K562 (cell line): ENCODE results near the gene HACE1. TPM values are rescaled to one million over a fixed set of nuclear protein-coding genes. Genes with fewer than 3 reads are reported as not detected.

Source experiments
- ATAC-seq: fragments of 200-7000 bp; cut with Tn5 transposase; 3 replicates; pipeline ENCODE4 v1.9.1; 2020; ENCODE audit warnings: moderate library complexity
- BruUV-seq: library from RNA; stranded (reverse); fragments of 400-500 nt; replicated peaks from 2 replicates; lab custom pipeline; 2021; lab: Mats Ljungman, UMichigan
- CTCF ChIA-PET: fragments of 300-600 bp; formaldehyde crosslinking; extraction: SDS; loops from one replicate; lab custom pipeline; 2021; ENCODE audit warnings: low intra/inter-chr PET ratio; lab: Yijun Ruan, JAX
- POLR2A ChIA-PET: fragments of 300-600, 350-650 bp; sonication (Branson Sonifier 250); formaldehyde crosslinking; extraction: SDS; loops from one replicate; lab custom pipeline; 2021; ENCODE audit warnings: antibody characterized with exemption, inconsistent platforms; lab: Yijun Ruan, JAX
- DNase-seq, 4 experiments: peaks; one replicate each; pipeline versions ENCODE4 v3.0.0 to v3.0.0-alpha.2; 2011 to 2018; ENCODE audit warnings: low spot score in 3 of 4, mixed read lengths in 3 of 4; ENCODE audit errors: extremely low read depth in 1 of 4
- FAIRE-seq: peaks from 2 replicates; lab custom pipeline; 2011; peaks lifted over from hg19 to GRCh38; lab: Jason Lieb, UNC
- H2AFZ ChIP-seq: 2 replicates; pipeline ENCODE4 v1.6.0; 2011; ENCODE audit warnings: low read depth, low read length, control low read depth, inconsistent platforms
- H3K27ac ChIP-seq: fragments of 200-600 bp; 3 replicates; pipeline ENCODE4 v1.8.0; 2011; ENCODE audit warnings: low read depth, mild to moderate bottlenecking, control low read depth, inconsistent platforms, low read length, moderate library complexity, mixed read lengths; ENCODE audit errors: extremely low read depth
- H3K27me3 ChIP-seq, 2 experiments: fragments of 300-600 bp in 1 of 2; 2 replicates in 1 of 2; 3 replicates in 1 of 2; pipeline versions ENCODE4 v1.6.0 to v1.8.0; 2011; ENCODE audit warnings: inconsistent platforms in 2 of 2, low read length in 2 of 2, mild to moderate bottlenecking in 1 of 2, mixed read lengths in 1 of 2, moderate library complexity in 1 of 2; ENCODE audit not compliant: control insufficient read depth in 2 of 2, insufficient read depth in 2 of 2
- H3K36me3 ChIP-seq: fragments of 300-600 bp; 3 replicates; pipeline ENCODE4 v1.8.0; 2011; ENCODE audit warnings: mild to moderate bottlenecking, low read length, inconsistent platforms; ENCODE audit not compliant: control insufficient read depth, insufficient read depth
- H3K4me1 ChIP-seq, 2 experiments: fragments of 200-600 bp in 1 of 2; replicated peaks in 1 of 2; 2 replicates in 1 of 2; 3 replicates in 1 of 2; pipeline versions ENCODE4 v1.5.1 to v1.8.0; 2011; ENCODE audit warnings: inconsistent platforms in 2 of 2, low read length in 2 of 2, mild to moderate bottlenecking in 1 of 2, mixed read lengths in 1 of 2, moderate library complexity in 1 of 2; ENCODE audit not compliant: control insufficient read depth in 2 of 2, insufficient read depth in 2 of 2
- H3K4me2 ChIP-seq: 2 replicates; pipeline ENCODE4 v1.6.1; 2011; ENCODE audit warnings: low read length, control low read depth, inconsistent platforms, mixed read lengths; ENCODE audit not compliant: insufficient read depth
- H3K4me3 ChIP-seq: fragments of 200-600 bp; sonication (generic), shearing (Covaris generic); 2 replicates; pipeline ENCODE4 v1.5.1; 2016; ENCODE audit warnings: control low read depth, inconsistent platforms
- H3K79me2 ChIP-seq: fragments of 200-600 bp; 3 replicates; pipeline ENCODE4 v1.8.0; 2011; ENCODE audit warnings: low read length, inconsistent platforms; ENCODE audit not compliant: control insufficient read depth, insufficient read depth
- H3K9ac ChIP-seq, 2 experiments: 2 replicates each; pipeline versions ENCODE4 v1.6.0 to v1.6.1; 2011; ENCODE audit warnings: low read depth in 2 of 2, low read length in 2 of 2, control low read depth in 1 of 2, inconsistent platforms in 1 of 2, mild to moderate bottlenecking in 1 of 2, mixed read lengths in 1 of 2; ENCODE audit not compliant: insufficient read depth in 1 of 2
- H3K9me1 ChIP-seq: one replicate; pipeline ENCODE4 v1.6.0; 2011; ENCODE audit warnings: inconsistent platforms, mild to moderate bottlenecking, low read length, moderate library complexity; ENCODE audit not compliant: control insufficient read depth, insufficient read depth
- H3K9me3 ChIP-seq: replicated peaks from 2 replicates; pipeline ENCODE4 v1.5.1; 2011; ENCODE audit warnings: low read depth, low read length, inconsistent platforms; ENCODE audit not compliant: control insufficient read depth, insufficient read depth
- H4K20me1 ChIP-seq: replicated peaks from 2 replicates; pipeline ENCODE4 v1.6.1; 2011; ENCODE audit warnings: low read length, inconsistent platforms, mixed read lengths; ENCODE audit not compliant: control insufficient read depth, insufficient read depth
- EGR1 ChIP-seq: fragments of 450-650 bp; conservative IDR thresholded peaks from 2 replicates; pipeline ENCODE4 v1.6.1; 2017; ENCODE audit warnings: mild to moderate bottlenecking
- ETS2 ChIP-seq: IDR thresholded peaks from 2 replicates; pipeline ENCODE4 v1.6.1; 2016; ENCODE audit warnings: borderline replicate concordance, missing genetic modification characterization, mild to moderate bottlenecking, moderate library complexity, missing compliant biosample characterization; ENCODE audit not compliant: poor library complexity, severe bottlenecking
- GATAD2A ChIP-seq: fragments of 450-650 bp; IDR thresholded peaks from 2 replicates; pipeline ENCODE4 v1.6.1; 2017
- HOXB6 ChIP-seq: fragments of 250-450 bp; sonication (Bioruptor Pico); IDR thresholded peaks from 2 replicates; pipeline ENCODE4 v1.5.1; 2022; ENCODE audit warnings: mild to moderate bottlenecking, borderline replicate concordance
- JUN ChIP-seq, 2 experiments: sonication (generic) in 1 of 2; formaldehyde crosslinking in 1 of 2; IDR thresholded peaks; 2 replicates each; pipeline versions ENCODE4 v1.6.1 to v1.8.0; 2012 to 2022; ENCODE audit warnings: borderline replicate concordance in 2 of 2, mild to moderate bottlenecking in 2 of 2, improper control_type of control experiment in 1 of 2, low read depth in 1 of 2, low read length in 1 of 2, missing genetic modification reagents in 1 of 2
- MTA3 ChIP-seq: fragments of 450-650 bp; formaldehyde crosslinking; IDR thresholded peaks from 2 replicates; pipeline ENCODE4 v1.6.1; 2017; ENCODE audit warnings: mild to moderate bottlenecking, borderline replicate concordance
- NFATC3 ChIP-seq: fragments of 450-650 bp; IDR thresholded peaks from 2 replicates; pipeline ENCODE4 v1.6.1; 2017; ENCODE audit warnings: mild to moderate bottlenecking
- NR1H2 ChIP-seq: sonication (generic); formaldehyde crosslinking; IDR thresholded peaks from 2 replicates; pipeline ENCODE4 v1.4.0; 2020; ENCODE audit warnings: mild to moderate bottlenecking, missing genetic modification reagents
- RCOR1 ChIP-seq, 2 experiments: IDR thresholded peaks; 2 replicates each; pipeline ENCODE4 v1.6.1; 2012; ENCODE audit warnings: low read depth in 2 of 2, low read length in 2 of 2, borderline replicate concordance in 1 of 2, improper control_type of control experiment in 1 of 2
- SMARCC2 ChIP-seq: fragments of 450-650 bp; IDR thresholded peaks from 2 replicates; pipeline ENCODE4 v1.6.1; 2017; ENCODE audit warnings: antibody characterized with exemption, moderate library complexity, mild to moderate bottlenecking, low read depth
- SMC3 ChIP-seq: conservative IDR thresholded peaks from 2 replicates; pipeline ENCODE4 v1.6.1; 2011; ENCODE audit warnings: low read depth, low read length, improper control_type of control experiment; ENCODE audit not compliant: insufficient read depth
- TSC22D4 ChIP-seq: fragments of 450-650 bp; IDR thresholded peaks from 2 replicates; pipeline ENCODE4 v1.6.1; 2016; ENCODE audit warnings: missing genetic modification characterization, missing biosample characterization, control low read depth
- ZEB2 ChIP-seq: fragments of 450-650 bp; IDR thresholded peaks from 2 replicates; pipeline ENCODE4 v1.6.1; 2016
- ZNF436 ChIP-seq: fragments of 250-450, 450-650 bp; sonication (Bioruptor Pico); formaldehyde crosslinking; IDR thresholded peaks from 2 replicates; pipeline ENCODE4 v1.7.0; 2020; ENCODE audit warnings: mild to moderate bottlenecking
- WGBS: fragments of 100-300 bp; shearing (Covaris generic); methylation state at CpG from one replicate; pipeline ENCODE4 v1.1.6; 2016; ENCODE audit warnings: low coverage, mixed read lengths; ENCODE audit not compliant: insufficient coverage; ENCODE audit errors: missing lambda C conversion rate; 5-methylcytosine and 5-hydroxymethylcytosine counted together
- in situ Hi-C: fragments of 300-500 bp; cut with MboI; formaldehyde crosslinking; loops from 4 replicates; pipeline ENCODE4 v1.15.0; 2018; ENCODE audit warnings: inconsistent platforms, mixed read lengths
- intact Hi-C: fragments of 100-400 bp; cut with micrococcal nuclease; formaldehyde crosslinking; loops from 2 replicates; pipeline ENCODE4 v1.14.2; 2022
- polyA plus RNA-seq, 8 experiments: library from polyadenylated mRNA; depleted of rRNA in 4 of 8; stranded (reverse) in 5 of 8; unstranded in 3 of 8; fragments of >200 nt; fragmentation: Nextera tagmentation in 2 of 8; fragmentation: Illumina TruSeq in 1 of 8; extraction: Ambion mirVana in 2 of 8; extraction: Trizol in 1 of 8; gene quantifications; 2 replicates each; pipeline versions ENCODE4 v1.2.1 to v1.2.3, GENCODE V29; 2011 to 2014; ENCODE audit warnings: inconsistent platforms in 1 of 8, missing spikeins in 1 of 8
- total RNA-seq, 7 experiments: library from RNA; depleted of rRNA in 6 of 7; stranded (reverse); fragments of >200 nt in 6 of 7; fragmentation: Illumina TruSeq in 2 of 7; extraction: Trizol in 2 of 7; gene quantifications; 2 replicates each; pipeline versions ENCODE4 v1.2.1 to v1.2.3, GENCODE V29; 2011 to 2021; ENCODE audit warnings: low replicate concordance in 1 of 7
- TF ChIP-seq, protein P1 (sequence below): sonication (generic); formaldehyde crosslinking; IDR thresholded peaks from 2 replicates; pipeline ENCODE4 v1.9.0; 2022; ENCODE audit warnings: mild to moderate bottlenecking, missing genetic modification reagents
- TF ChIP-seq, protein P2 (sequence below): fragments of 200-800 bp; sonication (Bioruptor generic); IDR thresholded peaks from 2 replicates; pipeline ENCODE4 v1.6.1; 2017; ENCODE audit warnings: missing genetic modification characterization, missing compliant biosample characterization

Gene HACE1
- total and polyA plus RNA-seq, 9 of the 15 experiments (the other 6 are each of a cell fraction or from before 2014, with no cell fraction given) = 3.6 to 19.9 (median 9.1) TPM

DNA sequence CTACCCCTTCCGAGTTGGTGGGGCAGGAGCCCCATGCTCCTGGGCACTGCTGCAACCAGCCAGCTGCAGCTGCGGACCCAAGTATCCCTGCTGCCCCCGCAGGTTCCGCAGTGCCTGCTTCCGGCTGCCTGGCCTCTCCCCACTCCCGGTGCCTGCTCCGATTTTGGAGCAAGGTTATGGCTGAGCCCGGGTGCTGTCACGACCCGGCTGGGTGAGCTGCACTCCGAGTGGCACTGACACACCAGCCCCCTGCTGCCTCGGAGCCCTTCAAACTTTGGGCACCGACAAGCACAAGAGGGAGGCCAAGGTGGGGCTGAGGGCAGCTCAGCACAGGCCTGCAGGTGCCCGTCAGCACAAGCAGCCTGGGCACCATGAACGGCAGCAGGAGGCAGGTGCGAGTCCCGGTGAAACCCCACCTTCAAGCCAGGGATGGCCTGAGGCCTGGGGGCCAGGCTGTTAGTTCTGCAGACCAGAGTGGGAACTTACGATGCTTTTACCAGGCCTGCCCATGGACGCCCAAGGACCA is 25.9 kb upstream of the HACE1 start:
- H3K4me2 ChIP-seq = no peak overlapping the region
- FAIRE-seq (no peak), DNase-seq (no peak), ATAC-seq (no peak)
- ChIA-PET CTCF (no interaction called here), POLR2A (no interaction called here)
- no peaks in the 10 kb centered on the region for H3K9me1 ChIP-seq
- no peaks in the 10 kb centered on the region for H4K20me1 ChIP-seq
- in situ Hi-C loops (no loop called here), intact Hi-C loops (no loop called here)
- H3K27ac ChIP-seq = no peak overlapping the region
- H2AFZ ChIP-seq = no peak overlapping the region
- H3K27me3 ChIP-seq = peaks cover 2 to 10% of the 10 kb centered on the region in 2 experiments; a peak in 3 of 5 replicates
- H3K36me3 ChIP-seq = no peaks in the 10 kb centered on the region
- H3K4me1 ChIP-seq = peaks cover 0 to 8% of the 10 kb centered on the region in 2 experiments; a peak in 2 of 5 replicates
- H3K4me3 ChIP-seq = no peak overlapping the region
- 6% methylated on average over 18 of the region's 19 CpGs for WGBS
- no TSS peak for BruUV-seq
- H3K9me3 ChIP-seq = peaks cover 10% of the 10 kb centered on the region
- H3K79me2 ChIP-seq = no peaks in the 10 kb centered on the region
- H3K9ac ChIP-seq = peak overlapping the region in 1 of 2 experiments; percentile 46; a peak in 2 of 4 replicates
- TF ChIP-seq, protein P1, sequence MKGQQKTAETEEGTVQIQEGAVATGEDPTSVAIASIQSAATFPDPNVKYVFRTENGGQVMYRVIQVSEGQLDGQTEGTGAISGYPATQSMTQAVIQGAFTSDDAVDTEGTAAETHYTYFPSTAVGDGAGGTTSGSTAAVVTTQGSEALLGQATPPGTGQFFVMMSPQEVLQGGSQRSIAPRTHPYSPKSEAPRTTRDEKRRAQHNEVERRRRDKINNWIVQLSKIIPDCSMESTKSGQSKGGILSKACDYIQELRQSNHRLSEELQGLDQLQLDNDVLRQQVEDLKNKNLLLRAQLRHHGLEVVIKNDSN (CRISPR knock-in tag) = no peak
- TF ChIP-seq, protein P2, sequence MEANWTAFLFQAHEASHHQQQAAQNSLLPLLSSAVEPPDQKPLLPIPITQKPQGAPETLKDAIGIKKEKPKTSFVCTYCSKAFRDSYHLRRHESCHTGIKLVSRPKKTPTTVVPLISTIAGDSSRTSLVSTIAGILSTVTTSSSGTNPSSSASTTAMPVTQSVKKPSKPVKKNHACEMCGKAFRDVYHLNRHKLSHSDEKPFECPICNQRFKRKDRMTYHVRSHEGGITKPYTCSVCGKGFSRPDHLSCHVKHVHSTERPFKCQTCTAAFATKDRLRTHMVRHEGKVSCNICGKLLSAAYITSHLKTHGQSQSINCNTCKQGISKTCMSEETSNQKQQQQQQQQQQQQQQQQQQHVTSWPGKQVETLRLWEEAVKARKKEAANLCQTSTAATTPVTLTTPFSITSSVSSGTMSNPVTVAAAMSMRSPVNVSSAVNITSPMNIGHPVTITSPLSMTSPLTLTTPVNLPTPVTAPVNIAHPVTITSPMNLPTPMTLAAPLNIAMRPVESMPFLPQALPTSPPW (CRISPR knock-in tag) = no peak
- TF ChIP-seq SMARCC2 (no peak), EGR1 (no peak), NFATC3 (no peak), HOXB6 (CRISPR knock-in tag) (no peak), SMC3 (no peak), ETS2 (tag) (no peak), RCOR1 (IDR thresholded peaks at IDR 0.05; ENCODE audit: borderline replicate concordance in 1 of 2, low read depth in 2 of 2, low read length in 2 of 2) (no peak), TSC22D4 (tag) (no peak), ZEB2 (no peak), JUN (IDR thresholded peaks at IDR 0.05; ENCODE audit: borderline replicate concordance, low read depth, low read length) (no peak), JUN (CRISPR knock-in tag; IDR thresholded peaks at IDR 0.05; ENCODE audit: borderline replicate concordance) (no peak), ZNF436 (CRISPR knock-in tag) (no peak), MTA3 (no peak), NR1H2 (CRISPR knock-in tag) (no peak), GATAD2A (no peak)
